Measurements from ENCODE around the gene EN2. TPM values are rescaled to one million over a fixed set of nuclear protein-coding genes. Genes with fewer than 3 reads are reported as not detected.

Gene EN2
- polyA plus RNA-seq, 1 donor: 1.0 TPM

- DNase-seq: no peak
These were observed 52.0 kb downstream of the EN2 start for GRCh38 chr7:155509725-155510551.

DNA sequence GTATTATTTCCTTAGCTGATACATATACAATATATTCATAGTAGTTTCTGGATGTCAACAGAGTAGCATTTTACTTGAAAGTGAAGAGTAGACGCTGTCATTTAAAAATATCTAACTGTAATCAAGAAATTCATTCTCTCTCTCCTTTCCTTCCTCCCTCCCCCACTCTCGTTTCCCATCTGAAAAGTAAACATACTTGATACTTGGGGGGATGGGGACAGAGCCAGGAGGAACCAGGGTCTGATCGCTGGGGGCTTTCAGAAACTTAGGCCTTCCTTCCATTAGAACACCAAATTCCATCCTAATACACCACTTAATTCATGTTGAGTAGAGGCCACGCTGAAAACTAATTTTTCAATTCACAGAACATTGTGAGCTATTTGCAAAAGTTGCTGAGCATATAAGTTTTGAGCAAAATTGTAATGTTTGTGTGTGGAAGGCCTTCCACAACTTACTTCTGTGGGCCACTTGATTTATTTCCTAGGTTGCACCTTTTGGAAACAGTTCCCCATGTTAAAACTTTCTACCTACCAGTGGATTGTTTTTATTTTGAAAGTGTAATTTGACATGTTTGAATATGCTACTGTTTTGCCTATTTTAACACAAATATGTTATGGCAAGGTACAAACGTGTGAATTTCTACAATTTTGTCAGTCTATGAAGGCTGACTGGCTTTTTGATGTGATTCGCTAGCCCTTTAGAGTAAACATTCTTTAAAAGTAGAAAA, 53.2 kb downstream of the EN2 start:
- no peak for DNase-seq

DNA sequence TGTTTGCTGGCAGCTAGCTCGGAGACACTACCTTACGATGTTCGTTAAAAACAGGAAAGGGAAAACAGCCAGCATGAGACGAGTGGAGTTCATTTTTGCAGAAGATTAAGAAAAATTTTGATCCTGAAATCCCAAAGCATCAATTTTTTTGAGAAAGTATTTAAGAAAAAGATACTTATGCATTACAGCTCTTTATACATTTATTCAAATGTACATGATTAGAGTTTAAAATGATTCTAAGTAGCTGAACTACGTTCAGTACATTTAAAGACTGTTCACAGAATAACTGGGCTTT, 53.7 kb downstream of the EN2 start:
- DNase-seq: no peak

GRCh38 chr7:155512246-155512887, 54.4 kb downstream of the EN2 start:
- DNase-seq: no peak

GRCh38 chr7:155513543-155514285, 55.8 kb downstream of the EN2 start:
- DNase-seq: no peak

- no peak for DNase-seq
These were observed 56.4 kb downstream of the EN2 start for GRCh38 chr7:155514296-155514695.

Other genes with a start within 250 kb of the EN2 start
- 21.0 TPM for gene INSIG1, start 160.3 kb upstream of the EN2 start, polyA plus RNA-seq (ENCODE audit: insufficient read length)
- gene CNPY1, start 88.4 kb downstream of the EN2 start, polyA plus RNA-seq (ENCODE audit: insufficient read length): not detected
- gene RBM33, start 186.5 kb downstream of the EN2 start, polyA plus RNA-seq (ENCODE audit: insufficient read length): 28.4 TPM